B cell (primary cell): ENCODE data around the gene CCDC74B. TPM values are rescaled to one million over a fixed set of nuclear protein-coding genes. Genes with fewer than 3 reads are reported as not detected.
"Not testable (repeated sequence)": the region's sequence is repeated elsewhere in the genome, so short reads cannot be mapped to it uniquely, and the experiment has no call there.

Experiments used
- ATAC-seq: fragments of 200-7000 bp; cut with Tn5 transposase; one replicate; pipeline ENCODE4 v1.10.0; 2021; ENCODE audit warnings: low read depth, mild to moderate bottlenecking, moderate number of reproducible peaks, moderate library complexity
- CTCF ChIA-PET: fragments of 350-600 bp; sonication (Branson Sonifier 250); formaldehyde crosslinking; loops from one replicate; lab custom pipeline; 2021; ENCODE audit warnings: antibody characterized with exemption, inconsistent platforms; lab: Charles Lee
- POLR2A ChIA-PET: fragments of 350-600 bp; sonication (Branson Sonifier 250); formaldehyde crosslinking; loops from one replicate; lab custom pipeline; 2021; ENCODE audit warnings: antibody characterized with exemption; lab: Charles Lee
- DNase-seq: peaks from one replicate; pipeline ENCODE4 v3.0.0; 2013
- H2AFZ ChIP-seq: 2 replicates; pipeline ENCODE4 v1.6.1; 2012; ENCODE audit warnings: mild to moderate bottlenecking, low read depth, low read length; ENCODE audit not compliant: insufficient read depth, poor library complexity, severe bottlenecking
- H3K27ac ChIP-seq, 2 donors: 1 replicate in 1 of 2; 2 replicates in 1 of 2; pipeline ENCODE4 v1.5.1; 2012 to 2013; ENCODE audit warnings: low read length in 2 of 2, mild to moderate bottlenecking in 2 of 2, moderate library complexity in 1 of 2
- H3K27me3 ChIP-seq, 4 experiments: fragments of 200-600 bp in 1 of 4; sonication (generic) in 1 of 4; replicated peaks in 1 of 4; 1 replicate in 2 of 4; 2 replicates in 2 of 4; pipeline versions ENCODE4 v1.6.1 to v1.7.0; 2013 to 2016; ENCODE audit warnings: low read length in 3 of 4, mild to moderate bottlenecking in 2 of 4, mixed read lengths in 1 of 4, moderate library complexity in 1 of 4; ENCODE audit not compliant: insufficient read depth in 4 of 4, control insufficient read depth in 3 of 4; ENCODE audit errors: control extremely low read depth in 1 of 4
- H3K36me3 ChIP-seq, 2 experiments: replicated peaks in 1 of 2; 1 replicate in 1 of 2; 2 replicates in 1 of 2; pipeline versions ENCODE4 v1.6.1 to v1.7.1; 2013; ENCODE audit warnings: low read length in 1 of 2; ENCODE audit not compliant: insufficient read depth in 2 of 2, control insufficient read depth in 1 of 2; ENCODE audit errors: control extremely low read depth in 1 of 2, extremely low read depth in 1 of 2
- H3K4me1 ChIP-seq, 2 donors: fragments of 200-600 bp in 1 of 2; sonication (generic) in 1 of 2; 1 replicate in 1 of 2; 2 replicates in 1 of 2; pipeline versions ENCODE4 v1.5.1 to v1.6.1; 2013 to 2017; ENCODE audit warnings: low read length in 2 of 2; ENCODE audit not compliant: control insufficient read depth in 2 of 2, insufficient read depth in 2 of 2
- H3K4me2 ChIP-seq: replicated peaks from 2 replicates; pipeline ENCODE3; 2012; ENCODE audit warnings: mild to moderate bottlenecking, low read depth, low read length; ENCODE audit not compliant: poor library complexity, severe bottlenecking
- H3K4me3 ChIP-seq, 5 experiments: fragments of 200-600 bp in 1 of 5; sonication (generic) in 1 of 5; 1 replicate in 3 of 5; 2 replicates in 2 of 5; pipeline versions ENCODE4 v1.5.1 to v1.7.0; 2011 to 2016; ENCODE audit warnings: low read length in 4 of 5, mild to moderate bottlenecking in 4 of 5, low read depth in 2 of 5, control low read depth in 1 of 5, moderate library complexity in 1 of 5; ENCODE audit not compliant: insufficient read depth in 1 of 5; ENCODE audit errors: control extremely low read depth in 1 of 5, extremely low read depth in 1 of 5
- H3K79me2 ChIP-seq: fragments of 200-600 bp; sonication (generic); one replicate; pipeline ENCODE4 v1.6.0; 2016; ENCODE audit warnings: low read length; ENCODE audit not compliant: control insufficient read depth, insufficient read depth
- H3K9ac ChIP-seq: fragments of 200-600 bp; sonication (generic); 2 replicates; pipeline ENCODE4 v1.6.1; 2017; ENCODE audit warnings: mild to moderate bottlenecking, low read length, moderate library complexity
- H3K9me3 ChIP-seq, 3 donors: one replicate each; pipeline versions ENCODE4 v1.6.1 to v1.7.1; 2013; ENCODE audit warnings: low read length in 2 of 3; ENCODE audit not compliant: control insufficient read depth in 2 of 3, insufficient read depth in 1 of 3; ENCODE audit errors: control extremely low read depth in 1 of 3
- H4K20me1 ChIP-seq: 2 replicates; pipeline ENCODE4 v1.6.0; 2012; ENCODE audit warnings: mild to moderate bottlenecking, low read length; ENCODE audit not compliant: insufficient read depth, control insufficient read depth, poor library complexity, severe bottlenecking
- H3K27ac Mint-ChIP-seq: one replicate; pipeline ENCODE4 v1.8.0; 2021; ENCODE audit warnings: mixed read lengths
- H3K27me3 Mint-ChIP-seq: one replicate; pipeline ENCODE4 v1.8.0; 2021; ENCODE audit warnings: mixed read lengths
- H3K4me1 Mint-ChIP-seq: one replicate; pipeline ENCODE4 v1.8.0; 2021; ENCODE audit warnings: mixed read lengths
- H3K4me3 Mint-ChIP-seq: one replicate; pipeline ENCODE4 v1.8.0; 2021; ENCODE audit warnings: mixed read lengths
- H3K9me3 Mint-ChIP-seq: one replicate; pipeline ENCODE4 v1.8.0; 2022; ENCODE audit warnings: mixed read lengths; ENCODE audit not compliant: insufficient read depth
- CTCF ChIP-seq: fragments of 200-600 bp; IDR thresholded peaks from one replicate; pipeline ENCODE4 v1.8.0; 2022; ENCODE audit warnings: antibody characterized with exemption, mild to moderate bottlenecking
- EZH2 ChIP-seq: IDR thresholded peaks from 2 replicates; pipeline ENCODE4 v1.6.1; 2012; ENCODE audit warnings: borderline replicate concordance, low read depth, mild to moderate bottlenecking, moderate library complexity, low read length; ENCODE audit not compliant: insufficient read depth, poor library complexity, severe bottlenecking
- WGBS: methylation state at CpG from one replicate; pipeline ENCODE4 v1.1.5; 2013; ENCODE audit warnings: missing lambda C conversion rate; ENCODE audit not compliant: insufficient coverage; 5-methylcytosine and 5-hydroxymethylcytosine counted together
- intact Hi-C: fragments of 100-400 bp; cut with micrococcal nuclease; formaldehyde crosslinking; loops from one replicate; pipeline ENCODE4 v1.10.0; 2022
- polyA plus RNA-seq: library from polyadenylated mRNA; depleted of rRNA; stranded (reverse); fragments of >200 nt; gene quantifications from 2 replicates; pipeline ENCODE4 v1.2.3, GENCODE V29; 2012
- total RNA-seq, 2 donors: library from RNA; stranded (reverse); fragments of 120-200 nt in 1 of 2; gene quantifications; 1 replicate in 1 of 2; 2 replicates in 1 of 2; pipeline versions ENCODE4 v1.2.3 to v1.2.4, GENCODE V29; 2013 to 2022

Gene CCDC74B
- total and polyA plus RNA-seq, 2 donors (not counting 1 experiment from before 2014, with no cell fraction given) = 1.1 to 1.4 TPM

- Histone ChIP-seq H3K4me1 (peaks cover 13 to 16% of the 10 kb centered on the region in 2 donors), H3K27me3 (no peaks in the 10 kb centered on the region), H3K4me3 (no peak overlapping the region), H3K79me2 (no peaks in the 10 kb centered on the region), H3K36me3 (peaks cover 0 to 13% of the 10 kb centered on the region in 2 experiments), H2AFZ (no peak overlapping the region), H3K9me3 (peaks cover 0 to 7% (median 0%) of the 10 kb centered on the region in 3 donors), H3K27ac (no peak overlapping the region), H3K9ac (no peak overlapping the region), H3K4me2 (no peak overlapping the region), H4K20me1 (no peaks in the 10 kb centered on the region)
- TF ChIP-seq EZH2 (no peak), CTCF (no peak)
- WGBS = 92% methylated on average over 11 of the region's 25 CpGs
- DNase-seq (peak; percentile 10), ATAC-seq (no peak)
- Mint-ChIP-seq H3K4me3 (no peak overlapping the region), H3K27me3 (no peaks in the 10 kb centered on the region), H3K27ac (no peak overlapping the region), H3K9me3 (no peaks in the 10 kb centered on the region), H3K4me1 (peaks cover 18% of the 10 kb centered on the region)
- ChIA-PET CTCF (interaction anchor here (1.0 kb wide), 1 partner anchor 217 kb away, joined by 4 read pairs; no protein-coding TSS in a partner anchor), POLR2A (no interaction called here)
- intact Hi-C loops = no loop called here
These were observed 8.1 kb upstream of the CCDC74B start for GRCh38 chr2:130152816-130153595.

- H3K79me2 ChIP-seq, ATAC-seq, H3K27ac Mint-ChIP-seq, H3K9ac ChIP-seq, intact Hi-C loops, H3K4me1 ChIP-seq, H3K27me3 ChIP-seq, H3K27ac ChIP-seq, H2AFZ ChIP-seq, H3K4me2 ChIP-seq, H3K27me3 Mint-ChIP-seq, H3K9me3 Mint-ChIP-seq, H3K9me3 ChIP-seq, H4K20me1 ChIP-seq, DNase-seq, H3K4me3 Mint-ChIP-seq, H3K4me3 ChIP-seq, POLR2A ChIA-PET: not testable (repeated sequence)
- CTCF ChIA-PET = interaction anchor here (1.0 kb wide), 1 partner anchor 216 kb away, joined by 4 read pairs; no protein-coding TSS in a partner anchor
- WGBS = 97% methylated on average over 20 of the region's 27 CpGs
- peaks cover 11% of the 10 kb centered on the region for H3K4me1 Mint-ChIP-seq
- peaks cover 0 to 13% of the 10 kb centered on the region in 2 experiments for H3K36me3 ChIP-seq
These were observed 7.4 kb upstream of the CCDC74B start for GRCh38 chr2:130152136-130152815.

- H3K4me3 ChIP-seq, H3K27me3 ChIP-seq, H3K27me3 Mint-ChIP-seq, H3K9me3 Mint-ChIP-seq, H3K27ac ChIP-seq, H3K4me2 ChIP-seq, H3K9ac ChIP-seq, CTCF ChIA-PET, intact Hi-C loops, H3K27ac Mint-ChIP-seq, H3K9me3 ChIP-seq, H3K4me1 Mint-ChIP-seq, H3K4me1 ChIP-seq, POLR2A ChIA-PET, H2AFZ ChIP-seq, H4K20me1 ChIP-seq, H3K4me3 Mint-ChIP-seq, H3K79me2 ChIP-seq, DNase-seq, ATAC-seq: not testable (repeated sequence)
- WGBS = 100% methylated on average over 3 of the region's 5 CpGs
- H3K36me3 ChIP-seq = peaks cover 0 to 13% of the 10 kb centered on the region in 2 experiments
These were observed 6.2 kb upstream of the CCDC74B start for GRCh38 chr2:130151145-130151512.
